ENCODE results near the gene GBF1. TPM values are rescaled to one million over a fixed set of nuclear protein-coding genes. Genes with fewer than 3 reads are reported as not detected.

GBF1 gene
- total and polyA plus RNA-seq, 2 donors (not counting 1 experiment from before 2014, with no cell fraction given): 20.8 to 39.3 TPM

DNA sequence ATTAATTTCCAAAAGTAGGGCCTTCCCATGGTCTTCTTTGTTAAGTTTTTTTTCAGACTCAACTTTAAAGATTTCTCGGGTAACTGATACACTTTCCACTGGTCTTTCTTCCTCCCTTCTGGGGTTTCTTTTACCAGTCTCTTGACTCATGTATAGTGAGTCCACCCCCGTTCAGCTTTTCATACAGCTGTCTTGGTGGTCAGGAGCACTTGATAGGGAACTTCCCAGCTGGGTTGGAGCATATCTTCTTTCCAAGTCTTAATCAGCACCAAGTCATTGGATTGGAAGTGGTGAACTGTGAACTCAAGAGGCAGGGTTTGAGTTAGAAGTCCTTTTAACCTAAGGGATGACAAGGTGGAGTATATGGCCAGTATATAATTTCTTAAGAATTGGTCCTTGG, 48.4 kb upstream of the GBF1 start:
- no peak for DNase-seq
- peaks cover under 1% of the 10 kb centered on the region for H3K9me3 Mint-ChIP-seq (ENCODE audit: insufficient read depth)
- Histone ChIP-seq H3K4me2 (replicated peaks; ENCODE audit: low read depth, low read length, poor library complexity, severe bottlenecking) (no peak overlapping the region), H3K9me3 (ENCODE audit: control extremely low read depth in 1 of 3, control insufficient read depth in 2 of 3, insufficient read depth in 1 of 3, low read length in 2 of 3) (peaks cover 0 to 8% (median 0%) of the 10 kb centered on the region in 3 donors), H3K36me3 (replicated peaks in 1 of 2; ENCODE audit: control extremely low read depth in 1 of 2, control insufficient read depth in 1 of 2, extremely low read depth in 1 of 2, insufficient read depth in 2 of 2, low read length in 1 of 2) (no peaks in the 10 kb centered on the region), H3K79me2 (ENCODE audit: control insufficient read depth, insufficient read depth, low read length) (no peaks in the 10 kb centered on the region), H3K4me3 (ENCODE audit: control extremely low read depth in 1 of 5, extremely low read depth in 1 of 5, insufficient read depth in 1 of 5, low read depth in 2 of 5, low read length in 4 of 5) (no peak overlapping the region), H3K27me3 (replicated peaks in 1 of 4; ENCODE audit: control extremely low read depth in 1 of 4, control insufficient read depth in 3 of 4, insufficient read depth in 4 of 4, low read length in 3 of 4) (no peaks in the 10 kb centered on the region), H4K20me1 (ENCODE audit: control insufficient read depth, insufficient read depth, low read length, poor library complexity, severe bottlenecking) (no peaks in the 10 kb centered on the region), H3K4me1 (ENCODE audit: control insufficient read depth in 2 of 2, insufficient read depth in 2 of 2, low read length in 2 of 2) (peaks cover 0 to 3% of the 10 kb centered on the region in 2 donors), H3K9ac (ENCODE audit: low read length) (no peak overlapping the region), H2AFZ (ENCODE audit: insufficient read depth, low read depth, low read length, poor library complexity, severe bottlenecking) (no peak overlapping the region), H3K27ac (ENCODE audit: low read length in 2 of 2) (no peak overlapping the region)
- CTCF ChIA-PET: no interaction called here
- TF ChIP-seq, protein P1, sequence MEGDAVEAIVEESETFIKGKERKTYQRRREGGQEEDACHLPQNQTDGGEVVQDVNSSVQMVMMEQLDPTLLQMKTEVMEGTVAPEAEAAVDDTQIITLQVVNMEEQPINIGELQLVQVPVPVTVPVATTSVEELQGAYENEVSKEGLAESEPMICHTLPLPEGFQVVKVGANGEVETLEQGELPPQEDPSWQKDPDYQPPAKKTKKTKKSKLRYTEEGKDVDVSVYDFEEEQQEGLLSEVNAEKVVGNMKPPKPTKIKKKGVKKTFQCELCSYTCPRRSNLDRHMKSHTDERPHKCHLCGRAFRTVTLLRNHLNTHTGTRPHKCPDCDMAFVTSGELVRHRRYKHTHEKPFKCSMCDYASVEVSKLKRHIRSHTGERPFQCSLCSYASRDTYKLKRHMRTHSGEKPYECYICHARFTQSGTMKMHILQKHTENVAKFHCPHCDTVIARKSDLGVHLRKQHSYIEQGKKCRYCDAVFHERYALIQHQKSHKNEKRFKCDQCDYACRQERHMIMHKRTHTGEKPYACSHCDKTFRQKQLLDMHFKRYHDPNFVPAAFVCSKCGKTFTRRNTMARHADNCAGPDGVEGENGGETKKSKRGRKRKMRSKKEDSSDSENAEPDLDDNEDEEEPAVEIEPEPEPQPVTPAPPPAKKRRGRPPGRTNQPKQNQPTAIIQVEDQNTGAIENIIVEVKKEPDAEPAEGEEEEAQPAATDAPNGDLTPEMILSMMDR (IDR thresholded peaks at IDR 0.05): no peak
- TF ChIP-seq EZH2 (IDR thresholded peaks at IDR 0.05; ENCODE audit: borderline replicate concordance, insufficient read depth, low read depth, low read length, poor library complexity, severe bottlenecking): no peak
- H3K27ac Mint-ChIP-seq: no peak overlapping the region
- H3K27me3 Mint-ChIP-seq: peaks cover 23% of the 10 kb centered on the region
- WGBS (ENCODE audit: insufficient coverage): 60% methylated on average over 1 of the region's 2 CpGs
- no peak for ATAC-seq (ENCODE audit: low read depth)
- no peak overlapping the region for H3K4me3 Mint-ChIP-seq
- POLR2A ChIA-PET: no interaction called here
- intact Hi-C loops (cut with micrococcal nuclease): no loop called here
- peaks cover 6% of the 10 kb centered on the region for H3K4me1 Mint-ChIP-seq

DNA sequence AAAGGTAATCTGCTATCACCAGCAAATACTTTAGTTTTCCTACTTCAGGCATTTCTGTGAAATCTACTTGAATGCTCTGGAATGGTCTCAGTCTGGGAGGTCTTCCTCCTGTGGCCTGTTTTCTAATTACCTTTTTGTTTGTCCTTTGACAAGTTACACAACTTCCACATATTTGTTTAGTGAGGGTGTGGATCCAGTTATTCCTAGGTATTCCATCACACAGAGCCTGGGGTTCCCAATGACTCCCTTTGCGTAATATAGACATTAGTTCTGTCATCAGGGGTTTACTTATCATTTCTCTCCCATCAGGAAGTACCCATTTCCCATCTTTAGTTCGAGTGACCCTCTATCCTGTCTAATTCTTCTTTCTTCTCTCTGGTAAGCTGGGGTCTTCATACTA, 47.3 kb upstream of the GBF1 start:
- intact Hi-C loops (cut with micrococcal nuclease): no loop called here
- CTCF ChIA-PET: no interaction called here
- Mint-ChIP-seq H3K4me1 (peaks cover 11% of the 10 kb centered on the region), H3K27me3 (peaks cover 28% of the 10 kb centered on the region), H3K9me3 (ENCODE audit: insufficient read depth) (no peaks in the 10 kb centered on the region), H3K27ac (no peak overlapping the region), H3K4me3 (no peak overlapping the region)
- POLR2A ChIA-PET: no interaction called here
- Histone ChIP-seq H3K9me3 (ENCODE audit: control extremely low read depth in 1 of 3, control insufficient read depth in 2 of 3, insufficient read depth in 1 of 3, low read length in 2 of 3) (no peaks in the 10 kb centered on the region), H3K79me2 (ENCODE audit: control insufficient read depth, insufficient read depth, low read length) (no peaks in the 10 kb centered on the region), H3K4me2 (replicated peaks; ENCODE audit: low read depth, low read length, poor library complexity, severe bottlenecking) (no peak overlapping the region), H2AFZ (ENCODE audit: insufficient read depth, low read depth, low read length, poor library complexity, severe bottlenecking) (no peak overlapping the region), H3K27ac (ENCODE audit: low read length in 2 of 2) (no peak overlapping the region), H3K4me3 (ENCODE audit: control extremely low read depth in 1 of 5, extremely low read depth in 1 of 5, insufficient read depth in 1 of 5, low read depth in 2 of 5, low read length in 4 of 5) (no peak overlapping the region), H3K27me3 (replicated peaks in 1 of 4; ENCODE audit: control extremely low read depth in 1 of 4, control insufficient read depth in 3 of 4, insufficient read depth in 4 of 4, low read length in 3 of 4) (no peaks in the 10 kb centered on the region), H3K36me3 (replicated peaks in 1 of 2; ENCODE audit: control extremely low read depth in 1 of 2, control insufficient read depth in 1 of 2, extremely low read depth in 1 of 2, insufficient read depth in 2 of 2, low read length in 1 of 2) (no peaks in the 10 kb centered on the region), H3K4me1 (ENCODE audit: control insufficient read depth in 2 of 2, insufficient read depth in 2 of 2, low read length in 2 of 2) (peaks cover 0 to 3% of the 10 kb centered on the region in 2 donors), H3K9ac (ENCODE audit: low read length) (no peak overlapping the region), H4K20me1 (ENCODE audit: control insufficient read depth, insufficient read depth, low read length, poor library complexity, severe bottlenecking) (no peaks in the 10 kb centered on the region)
- ATAC-seq (ENCODE audit: low read depth): no peak
- no CpG with 5 or more reads among the region's 2 CpGs for WGBS (ENCODE audit: insufficient coverage)
- no peak for DNase-seq
- TF ChIP-seq, protein P1 (IDR thresholded peaks at IDR 0.05): no peak
- no peak for TF ChIP-seq EZH2 (IDR thresholded peaks at IDR 0.05; ENCODE audit: borderline replicate concordance, insufficient read depth, low read depth, low read length, poor library complexity, severe bottlenecking)
